K562 (cell line): Measurements from ENCODE around the gene SSTR1.

ENCODE experiments used
- EP300 ChIP-seq: IDR thresholded peaks from 2 replicates; pipeline ENCODE4 v1.6.1; 2012; ENCODE audit warnings: low read length, improper control_type of control experiment
- JUN ChIP-seq, 2 experiments: sonication (generic) in 1 of 2; formaldehyde crosslinking in 1 of 2; IDR thresholded peaks; 2 replicates each; pipeline versions ENCODE4 v1.6.1 to v1.8.0; 2012 to 2022; ENCODE audit warnings: borderline replicate concordance in 2 of 2, mild to moderate bottlenecking in 2 of 2, improper control_type of control experiment in 1 of 2, low read depth in 1 of 2, low read length in 1 of 2, missing genetic modification reagents in 1 of 2
- MTA2 ChIP-seq: fragments of 450-650 bp; IDR thresholded peaks from 2 replicates; pipeline ENCODE4 v1.6.1; 2016; ENCODE audit warnings: low read depth
- TFE3 ChIP-seq: fragments of 450-650 bp; formaldehyde crosslinking; IDR thresholded peaks from 2 replicates; pipeline ENCODE4 v1.4.0; 2020; ENCODE audit warnings: mild to moderate bottlenecking, mixed read lengths
- TF ChIP-seq, protein P1 (sequence below): sonication (generic); formaldehyde crosslinking; IDR thresholded peaks from 2 replicates; pipeline ENCODE4 v1.8.0; 2022; ENCODE audit warnings: missing genetic modification reagents, mild to moderate bottlenecking, borderline replicate concordance
- TF ChIP-seq, protein P2 (sequence below), 3 experiments: IDR thresholded peaks in 2 of 3; conservative IDR thresholded peaks in 1 of 3; 2 replicates each; pipeline ENCODE4 v1.5.1; 2011 to 2012; ENCODE audit warnings: low read length in 3 of 3, mild to moderate bottlenecking in 3 of 3, control low read depth in 2 of 3, improper control_type of control experiment in 1 of 3, inconsistent platforms in 1 of 3, low read depth in 1 of 3, mixed read lengths in 1 of 3, moderate library complexity in 1 of 3; ENCODE audit not compliant: insufficient read depth in 2 of 3

GRCh38 chr14:38208618-38209562 lies 1.2 kb downstream of the SSTR1 start:
- TF ChIP-seq TFE3 (CRISPR knock-in tag) (no peak), EP300 (no peak), JUN (IDR thresholded peaks at IDR 0.05; ENCODE audit: borderline replicate concordance, low read depth, low read length) (no peak), JUN (CRISPR knock-in tag; IDR thresholded peaks at IDR 0.05; ENCODE audit: borderline replicate concordance) (no peak), MTA2 (no peak)
- TF ChIP-seq, protein P1, sequence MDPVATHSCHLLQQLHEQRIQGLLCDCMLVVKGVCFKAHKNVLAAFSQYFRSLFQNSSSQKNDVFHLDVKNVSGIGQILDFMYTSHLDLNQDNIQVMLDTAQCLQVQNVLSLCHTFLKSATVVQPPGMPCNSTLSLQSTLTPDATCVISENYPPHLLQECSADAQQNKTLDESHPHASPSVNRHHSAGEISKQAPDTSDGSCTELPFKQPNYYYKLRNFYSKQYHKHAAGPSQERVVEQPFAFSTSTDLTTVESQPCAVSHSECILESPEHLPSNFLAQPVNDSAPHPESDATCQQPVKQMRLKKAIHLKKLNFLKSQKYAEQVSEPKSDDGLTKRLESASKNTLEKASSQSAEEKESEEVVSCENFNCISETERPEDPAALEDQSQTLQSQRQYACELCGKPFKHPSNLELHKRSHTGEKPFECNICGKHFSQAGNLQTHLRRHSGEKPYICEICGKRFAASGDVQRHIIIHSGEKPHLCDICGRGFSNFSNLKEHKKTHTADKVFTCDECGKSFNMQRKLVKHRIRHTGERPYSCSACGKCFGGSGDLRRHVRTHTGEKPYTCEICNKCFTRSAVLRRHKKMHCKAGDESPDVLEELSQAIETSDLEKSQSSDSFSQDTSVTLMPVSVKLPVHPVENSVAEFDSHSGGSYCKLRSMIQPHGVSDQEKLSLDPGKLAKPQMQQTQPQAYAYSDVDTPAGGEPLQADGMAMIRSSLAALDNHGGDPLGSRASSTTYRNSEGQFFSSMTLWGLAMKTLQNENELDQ (CRISPR knock-in tag) = no peak
- TF ChIP-seq, protein P2, sequence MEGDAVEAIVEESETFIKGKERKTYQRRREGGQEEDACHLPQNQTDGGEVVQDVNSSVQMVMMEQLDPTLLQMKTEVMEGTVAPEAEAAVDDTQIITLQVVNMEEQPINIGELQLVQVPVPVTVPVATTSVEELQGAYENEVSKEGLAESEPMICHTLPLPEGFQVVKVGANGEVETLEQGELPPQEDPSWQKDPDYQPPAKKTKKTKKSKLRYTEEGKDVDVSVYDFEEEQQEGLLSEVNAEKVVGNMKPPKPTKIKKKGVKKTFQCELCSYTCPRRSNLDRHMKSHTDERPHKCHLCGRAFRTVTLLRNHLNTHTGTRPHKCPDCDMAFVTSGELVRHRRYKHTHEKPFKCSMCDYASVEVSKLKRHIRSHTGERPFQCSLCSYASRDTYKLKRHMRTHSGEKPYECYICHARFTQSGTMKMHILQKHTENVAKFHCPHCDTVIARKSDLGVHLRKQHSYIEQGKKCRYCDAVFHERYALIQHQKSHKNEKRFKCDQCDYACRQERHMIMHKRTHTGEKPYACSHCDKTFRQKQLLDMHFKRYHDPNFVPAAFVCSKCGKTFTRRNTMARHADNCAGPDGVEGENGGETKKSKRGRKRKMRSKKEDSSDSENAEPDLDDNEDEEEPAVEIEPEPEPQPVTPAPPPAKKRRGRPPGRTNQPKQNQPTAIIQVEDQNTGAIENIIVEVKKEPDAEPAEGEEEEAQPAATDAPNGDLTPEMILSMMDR (IDR thresholded peaks at IDR 0.05 in 2 of 3, conservative IDR thresholded peaks at IDR 0.05 in 1 of 3; ENCODE audit: insufficient read depth in 2 of 3, low read depth in 1 of 3, low read length in 3 of 3) = no peak
